Measurements from ENCODE around the gene ARHGEF28.

DNA sequence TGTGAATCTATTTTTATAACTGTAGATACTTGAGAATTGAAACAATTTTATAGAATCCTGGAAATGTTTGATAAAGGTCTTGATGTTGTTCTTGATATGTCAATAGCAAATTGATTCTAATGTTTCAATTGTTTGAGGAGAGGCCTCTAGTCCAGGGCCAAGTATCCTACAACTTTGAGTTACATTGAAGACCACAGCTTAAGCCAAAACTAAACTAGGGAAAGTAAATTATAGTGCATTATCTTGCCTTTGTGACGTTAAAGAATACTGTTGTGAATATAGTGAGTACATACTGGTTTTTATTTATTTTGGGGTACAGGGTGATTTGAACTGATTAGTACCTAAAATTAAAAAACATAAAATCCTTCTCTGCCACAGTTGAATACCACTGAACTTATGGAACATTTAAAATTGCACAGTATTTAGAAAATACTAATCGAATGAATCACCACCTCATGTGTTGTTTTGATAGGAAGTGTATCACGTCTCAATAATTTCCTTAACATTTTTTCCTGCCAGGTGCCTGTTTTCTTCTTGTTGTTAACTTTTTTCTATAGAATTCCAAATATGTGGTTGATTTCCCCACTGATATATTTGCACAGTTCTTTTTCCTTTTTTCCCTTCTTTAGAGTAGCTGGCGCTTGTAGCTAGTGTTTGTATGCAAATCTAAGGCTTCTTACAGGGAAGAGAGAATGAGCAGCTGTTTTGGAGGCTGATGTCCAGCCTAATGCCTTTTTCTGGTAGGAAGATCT is 12.5 kb downstream of the ARHGEF28 start:
- TF ChIP-seq POLR2AphosphoS5 (IDR thresholded peaks at IDR 0.05; ENCODE audit: low read depth) (no peak), GABPA (IDR thresholded peaks at IDR 0.05; ENCODE audit: low read depth) (no peak), SPI1 (IDR thresholded peaks at IDR 0.05; ENCODE audit: borderline replicate concordance, low read depth) (no peak)
- TF ChIP-seq, protein P1, sequence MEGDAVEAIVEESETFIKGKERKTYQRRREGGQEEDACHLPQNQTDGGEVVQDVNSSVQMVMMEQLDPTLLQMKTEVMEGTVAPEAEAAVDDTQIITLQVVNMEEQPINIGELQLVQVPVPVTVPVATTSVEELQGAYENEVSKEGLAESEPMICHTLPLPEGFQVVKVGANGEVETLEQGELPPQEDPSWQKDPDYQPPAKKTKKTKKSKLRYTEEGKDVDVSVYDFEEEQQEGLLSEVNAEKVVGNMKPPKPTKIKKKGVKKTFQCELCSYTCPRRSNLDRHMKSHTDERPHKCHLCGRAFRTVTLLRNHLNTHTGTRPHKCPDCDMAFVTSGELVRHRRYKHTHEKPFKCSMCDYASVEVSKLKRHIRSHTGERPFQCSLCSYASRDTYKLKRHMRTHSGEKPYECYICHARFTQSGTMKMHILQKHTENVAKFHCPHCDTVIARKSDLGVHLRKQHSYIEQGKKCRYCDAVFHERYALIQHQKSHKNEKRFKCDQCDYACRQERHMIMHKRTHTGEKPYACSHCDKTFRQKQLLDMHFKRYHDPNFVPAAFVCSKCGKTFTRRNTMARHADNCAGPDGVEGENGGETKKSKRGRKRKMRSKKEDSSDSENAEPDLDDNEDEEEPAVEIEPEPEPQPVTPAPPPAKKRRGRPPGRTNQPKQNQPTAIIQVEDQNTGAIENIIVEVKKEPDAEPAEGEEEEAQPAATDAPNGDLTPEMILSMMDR (IDR thresholded peaks at IDR 0.05; ENCODE audit: insufficient read depth, low read length): no peak
- TF ChIP-seq, protein P2, sequence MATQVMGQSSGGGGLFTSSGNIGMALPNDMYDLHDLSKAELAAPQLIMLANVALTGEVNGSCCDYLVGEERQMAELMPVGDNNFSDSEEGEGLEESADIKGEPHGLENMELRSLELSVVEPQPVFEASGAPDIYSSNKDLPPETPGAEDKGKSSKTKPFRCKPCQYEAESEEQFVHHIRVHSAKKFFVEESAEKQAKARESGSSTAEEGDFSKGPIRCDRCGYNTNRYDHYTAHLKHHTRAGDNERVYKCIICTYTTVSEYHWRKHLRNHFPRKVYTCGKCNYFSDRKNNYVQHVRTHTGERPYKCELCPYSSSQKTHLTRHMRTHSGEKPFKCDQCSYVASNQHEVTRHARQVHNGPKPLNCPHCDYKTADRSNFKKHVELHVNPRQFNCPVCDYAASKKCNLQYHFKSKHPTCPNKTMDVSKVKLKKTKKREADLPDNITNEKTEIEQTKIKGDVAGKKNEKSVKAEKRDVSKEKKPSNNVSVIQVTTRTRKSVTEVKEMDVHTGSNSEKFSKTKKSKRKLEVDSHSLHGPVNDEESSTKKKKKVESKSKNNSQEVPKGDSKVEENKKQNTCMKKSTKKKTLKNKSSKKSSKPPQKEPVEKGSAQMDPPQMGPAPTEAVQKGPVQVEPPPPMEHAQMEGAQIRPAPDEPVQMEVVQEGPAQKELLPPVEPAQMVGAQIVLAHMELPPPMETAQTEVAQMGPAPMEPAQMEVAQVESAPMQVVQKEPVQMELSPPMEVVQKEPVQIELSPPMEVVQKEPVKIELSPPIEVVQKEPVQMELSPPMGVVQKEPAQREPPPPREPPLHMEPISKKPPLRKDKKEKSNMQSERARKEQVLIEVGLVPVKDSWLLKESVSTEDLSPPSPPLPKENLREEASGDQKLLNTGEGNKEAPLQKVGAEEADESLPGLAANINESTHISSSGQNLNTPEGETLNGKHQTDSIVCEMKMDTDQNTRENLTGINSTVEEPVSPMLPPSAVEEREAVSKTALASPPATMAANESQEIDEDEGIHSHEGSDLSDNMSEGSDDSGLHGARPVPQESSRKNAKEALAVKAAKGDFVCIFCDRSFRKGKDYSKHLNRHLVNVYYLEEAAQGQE (IDR thresholded peaks at IDR 0.05; ENCODE audit: insufficient replicate concordance, low read depth): no peak

All from HL-60 (cell line).